GM21367 (cell line): ENCODE measurements around the gene UNC13C.

Source experiments
- ATAC-seq: cut with Tn5 transposase; IDR thresholded peaks from one replicate; pipeline ENCODE4 v1.9.1; 2021; ENCODE audit not compliant: unreplicated experiment

The UNC13C gene

DNA sequence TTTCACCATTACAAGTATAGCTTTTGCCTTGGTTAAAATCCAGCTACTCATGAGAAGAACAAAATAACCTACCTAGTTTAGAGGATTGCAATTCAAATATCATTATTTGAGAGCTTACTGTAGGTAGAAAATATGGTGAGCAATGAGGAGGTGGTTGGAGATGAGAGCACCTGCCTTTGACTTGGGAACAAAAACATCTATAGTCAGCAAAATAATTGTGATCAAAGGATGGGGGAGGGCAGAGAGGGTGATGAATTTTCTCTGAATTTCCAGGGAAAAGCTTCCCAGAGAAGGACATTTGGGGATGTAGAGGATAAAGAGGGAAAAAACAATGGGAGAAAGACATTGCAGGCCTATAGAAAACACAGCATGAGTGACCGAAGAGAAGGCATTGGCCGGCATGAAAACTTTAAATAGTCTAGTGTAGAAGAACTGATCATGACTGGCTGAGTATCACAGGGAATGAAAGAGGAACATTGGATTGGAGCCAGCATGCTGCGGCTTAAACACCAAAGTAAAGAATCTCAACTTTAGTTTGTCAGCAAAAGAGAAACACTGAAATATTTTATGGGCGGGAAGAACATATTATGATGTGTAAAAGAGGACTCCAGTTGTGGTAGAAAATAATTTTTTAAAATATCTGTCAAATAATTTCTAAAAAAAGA lies 581.3 kb downstream of the UNC13C start:
- ATAC-seq: no peak

DNA sequence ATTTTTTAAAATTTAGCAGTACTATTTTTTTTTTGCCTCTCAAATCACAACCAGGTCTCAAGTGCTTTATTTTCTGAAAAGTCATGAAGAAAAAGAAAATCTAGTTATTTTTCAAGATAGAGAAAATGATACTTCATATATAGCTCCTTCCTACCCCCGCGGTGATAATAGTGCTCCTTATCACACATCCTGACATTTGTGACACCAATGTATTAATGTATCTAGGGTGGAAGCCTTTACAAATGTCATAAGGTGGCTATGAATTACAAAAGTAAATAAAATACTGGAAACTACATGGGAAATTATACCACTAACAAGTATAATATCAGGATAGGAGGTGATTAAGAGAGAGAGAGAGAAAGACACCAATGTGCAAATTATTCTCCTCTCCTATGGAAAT lies 582.2 kb downstream of the UNC13C start:
- ATAC-seq: no peak

DNA sequence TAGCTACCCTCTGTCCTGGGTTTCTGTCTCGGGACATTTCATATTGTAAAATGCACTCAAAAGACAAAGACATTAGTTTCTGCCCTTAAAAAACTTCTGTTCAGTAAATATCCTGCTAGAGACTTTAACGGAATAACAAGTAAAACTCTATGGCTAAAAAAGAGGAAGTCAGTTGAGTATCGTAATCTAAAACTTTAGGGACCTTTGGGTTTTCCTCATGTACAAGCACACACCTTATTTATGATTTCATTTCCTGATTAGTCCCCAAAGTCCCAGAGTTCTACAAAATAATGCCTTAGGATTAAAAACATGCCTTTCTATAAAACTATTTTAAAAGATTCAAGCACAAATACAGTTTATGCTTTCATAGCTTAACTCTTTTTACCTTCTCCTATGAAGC lies 585.9 kb downstream of the UNC13C start:
- ATAC-seq: no peak

DNA sequence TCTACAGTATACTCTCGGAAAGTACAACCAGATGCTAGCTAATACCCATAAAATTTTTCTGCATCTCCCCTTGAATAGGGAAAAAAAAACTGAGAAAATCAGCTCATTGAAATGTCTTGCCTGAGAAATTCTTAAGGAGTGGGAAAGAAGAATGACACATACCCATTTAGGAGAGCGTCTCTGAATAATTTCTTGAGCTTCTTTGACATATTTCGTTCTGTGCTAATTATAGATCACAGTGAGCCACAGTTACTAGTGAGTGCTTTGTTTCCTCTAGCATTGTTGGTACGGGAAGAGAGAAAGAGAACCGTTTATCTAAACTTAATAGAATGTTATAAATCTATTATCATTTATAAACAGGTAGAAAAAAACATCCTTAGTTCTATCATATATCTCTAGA lies 588.4 kb downstream of the UNC13C start:
- no peak for ATAC-seq

DNA sequence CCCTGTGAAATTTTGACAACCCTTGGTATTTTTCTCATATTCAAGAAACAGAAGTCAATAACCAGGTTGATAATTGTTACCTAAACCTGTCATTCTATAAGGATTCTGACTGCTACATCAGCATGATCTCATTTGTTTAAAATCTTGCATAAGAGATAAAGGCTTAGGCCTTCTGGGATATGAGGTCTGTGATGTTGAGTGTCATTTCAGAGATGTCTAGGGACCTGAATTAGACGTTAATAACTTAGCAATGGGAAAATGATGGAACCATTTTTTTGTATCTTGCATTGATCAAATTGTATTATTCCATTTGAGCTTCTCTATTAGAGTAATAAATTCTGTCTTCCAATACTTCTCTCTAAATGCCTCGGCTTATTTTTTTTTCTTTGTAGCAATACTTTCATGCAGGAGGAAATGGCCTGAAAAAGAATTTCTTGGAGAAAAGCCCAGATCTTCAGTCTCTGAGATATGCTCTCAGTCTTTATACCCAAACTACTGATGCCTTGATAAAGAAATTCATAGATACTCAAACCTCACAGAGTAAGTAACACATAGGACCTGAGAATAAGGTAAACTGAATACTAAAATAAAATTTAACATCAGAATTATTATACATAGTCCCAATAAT lies 589.3 kb downstream of the UNC13C start:
- ATAC-seq: no peak

DNA sequence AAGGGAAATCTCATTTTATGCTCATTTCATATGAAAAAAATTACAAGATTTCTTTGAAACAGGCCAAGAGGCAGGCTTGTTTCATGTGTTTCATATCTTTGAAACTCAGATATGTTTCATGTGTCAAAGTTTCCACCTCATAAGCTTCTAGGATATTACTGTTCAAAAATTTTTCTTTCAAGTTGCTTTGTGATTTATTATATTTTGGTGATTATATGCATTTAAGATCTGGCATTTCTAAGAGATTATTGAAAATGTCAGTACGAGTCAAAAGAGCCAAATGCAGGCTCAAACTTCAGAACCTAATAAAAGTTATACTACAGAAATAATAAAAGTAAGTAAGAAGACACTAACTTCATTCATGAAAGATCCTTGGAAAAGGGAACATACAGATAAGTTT lies 590.1 kb downstream of the UNC13C start:
- ATAC-seq: no peak

DNA sequence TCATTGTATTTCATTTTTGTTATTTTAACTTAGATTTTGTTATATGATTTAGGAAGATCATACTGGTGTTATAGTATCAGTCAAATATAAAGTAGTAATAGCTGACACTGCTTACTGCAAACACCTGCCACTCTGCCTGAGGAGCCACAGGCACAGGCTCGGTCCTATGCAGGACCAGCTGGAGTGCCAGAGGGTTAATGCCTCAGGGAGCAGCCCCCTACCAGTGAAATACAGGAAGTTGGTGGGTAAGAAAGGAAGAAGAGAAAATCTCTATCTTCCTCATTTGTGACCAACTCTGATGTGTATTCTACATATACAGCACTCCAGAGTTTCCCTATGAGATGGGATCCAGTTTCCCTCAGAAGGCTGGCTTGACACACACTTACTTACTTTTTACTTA lies 593.3 kb downstream of the UNC13C start:
- no peak for ATAC-seq

DNA sequence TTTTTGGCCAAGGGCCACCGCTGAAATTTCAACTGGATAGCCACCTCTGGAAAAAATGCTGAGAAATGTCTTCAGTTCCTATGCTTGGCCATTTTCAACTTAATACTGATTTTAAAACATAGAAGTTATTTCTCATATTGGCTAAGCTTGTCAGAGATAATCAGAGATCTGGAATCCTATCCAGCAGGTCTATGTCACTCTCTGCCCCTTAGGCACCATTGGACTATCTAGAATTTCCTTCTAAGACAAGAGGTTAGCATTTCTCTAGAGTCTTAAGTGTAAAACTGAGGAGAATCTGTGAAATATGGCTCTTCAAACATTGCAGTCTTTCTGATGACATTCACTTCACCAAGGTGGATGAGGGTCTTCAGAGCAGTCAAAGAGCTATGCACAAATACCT lies 597.3 kb downstream of the UNC13C start:
- ATAC-seq: no peak

DNA sequence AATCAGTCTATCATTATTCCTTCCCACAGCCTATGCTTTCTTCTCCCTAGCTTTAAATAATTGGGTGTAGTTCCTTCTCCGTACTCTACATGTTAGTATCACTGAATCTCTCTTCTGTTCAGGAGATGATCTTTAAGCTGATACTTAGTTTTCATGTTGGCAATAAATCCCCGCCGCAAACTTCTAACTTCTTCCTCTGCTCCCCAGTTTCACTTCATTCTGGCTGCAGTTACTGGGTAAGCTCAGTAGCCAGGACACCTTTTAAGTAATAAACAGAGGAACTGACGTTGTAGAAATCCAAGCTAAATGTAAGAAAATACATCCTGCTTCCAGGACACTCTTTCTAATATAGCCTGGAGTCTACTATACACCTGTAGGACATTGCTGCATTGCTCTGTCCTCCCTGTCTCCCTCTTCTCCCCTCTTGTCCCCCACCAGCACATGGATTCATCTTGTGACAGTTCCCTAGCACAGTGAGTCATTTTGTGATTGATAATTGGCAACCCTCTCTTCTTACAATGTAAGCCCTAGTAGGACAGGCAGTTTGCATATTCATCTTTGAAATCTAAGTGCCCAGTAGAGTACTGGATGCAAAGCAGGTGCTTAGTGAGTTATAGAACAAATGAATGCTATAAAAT lies 598.2 kb downstream of the UNC13C start:
- ATAC-seq: no peak

DNA sequence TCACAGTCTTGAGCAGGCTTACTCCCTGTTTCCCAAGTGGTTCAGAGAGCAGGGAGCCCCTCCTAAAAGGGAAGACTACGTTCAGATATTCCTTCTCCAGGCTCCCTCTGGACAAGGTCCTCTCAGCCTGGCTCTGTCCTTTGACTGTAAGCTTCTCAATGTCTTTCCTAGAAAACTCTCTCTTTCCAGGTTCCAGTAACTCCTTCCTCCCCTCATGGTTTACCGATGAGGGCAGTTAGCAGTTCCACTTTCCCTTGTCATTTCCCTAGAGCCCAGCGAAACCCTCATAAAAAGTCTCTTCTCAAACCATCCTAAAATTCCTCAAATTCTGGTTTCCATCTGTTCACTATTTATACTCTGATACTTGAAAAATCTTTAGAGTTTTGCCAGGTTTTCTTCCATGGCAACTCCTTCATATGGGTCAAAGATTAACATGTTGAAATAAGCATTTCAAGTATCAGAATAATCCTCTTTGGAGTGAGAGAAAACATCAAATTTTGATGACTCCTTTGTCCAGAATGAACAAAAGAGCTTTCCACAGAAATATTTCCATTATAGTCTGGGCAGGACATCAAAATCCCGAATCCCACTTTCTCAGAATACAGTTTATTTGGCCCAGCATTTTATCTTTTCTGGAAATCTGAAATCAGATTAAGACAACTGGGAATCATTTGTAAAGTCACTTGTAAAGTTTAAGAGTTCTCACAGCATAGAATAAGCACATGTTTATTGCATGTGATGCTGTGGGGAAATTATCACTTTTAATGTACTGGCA lies 599.4 kb downstream of the UNC13C start:
- ATAC-seq: no peak

DNA sequence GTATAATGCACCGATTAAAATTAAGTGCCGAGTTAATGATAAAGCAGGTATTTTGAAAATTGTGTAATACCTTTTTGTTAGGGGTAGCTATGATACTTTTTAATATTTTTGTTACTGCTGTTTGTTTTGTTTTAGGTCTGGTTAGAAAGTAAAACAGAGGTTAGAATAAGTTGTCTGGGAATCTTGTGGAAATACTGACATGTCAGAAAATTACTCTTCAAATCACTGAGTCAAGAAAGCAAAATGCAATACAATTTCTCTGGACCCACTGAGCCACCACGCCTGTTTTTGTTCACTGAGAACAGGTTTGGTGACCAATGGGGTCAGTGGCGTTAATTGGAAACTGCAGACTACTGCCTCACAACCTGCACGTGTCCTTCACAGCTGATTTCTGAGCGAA lies 601.6 kb downstream of the UNC13C start:
- ATAC-seq: no peak

DNA sequence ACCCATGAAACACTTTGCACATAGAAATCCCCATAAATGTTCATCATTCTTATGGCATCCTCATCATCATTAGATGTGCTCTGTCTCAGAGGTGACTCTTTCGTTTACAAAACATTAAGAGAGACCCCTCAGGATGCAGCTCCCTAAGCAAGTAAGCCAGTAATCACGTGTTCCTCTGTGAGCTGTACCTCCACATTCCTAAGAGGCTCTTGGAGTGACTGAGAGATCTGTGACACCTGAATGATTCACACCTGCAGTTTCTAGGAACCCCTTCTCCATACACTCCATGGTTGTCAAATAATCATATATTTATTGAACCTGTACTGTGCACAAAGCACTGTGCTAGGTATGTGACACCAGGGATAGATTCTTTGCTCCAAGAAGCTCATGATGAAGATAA lies 602.4 kb downstream of the UNC13C start:
- no peak for ATAC-seq

DNA sequence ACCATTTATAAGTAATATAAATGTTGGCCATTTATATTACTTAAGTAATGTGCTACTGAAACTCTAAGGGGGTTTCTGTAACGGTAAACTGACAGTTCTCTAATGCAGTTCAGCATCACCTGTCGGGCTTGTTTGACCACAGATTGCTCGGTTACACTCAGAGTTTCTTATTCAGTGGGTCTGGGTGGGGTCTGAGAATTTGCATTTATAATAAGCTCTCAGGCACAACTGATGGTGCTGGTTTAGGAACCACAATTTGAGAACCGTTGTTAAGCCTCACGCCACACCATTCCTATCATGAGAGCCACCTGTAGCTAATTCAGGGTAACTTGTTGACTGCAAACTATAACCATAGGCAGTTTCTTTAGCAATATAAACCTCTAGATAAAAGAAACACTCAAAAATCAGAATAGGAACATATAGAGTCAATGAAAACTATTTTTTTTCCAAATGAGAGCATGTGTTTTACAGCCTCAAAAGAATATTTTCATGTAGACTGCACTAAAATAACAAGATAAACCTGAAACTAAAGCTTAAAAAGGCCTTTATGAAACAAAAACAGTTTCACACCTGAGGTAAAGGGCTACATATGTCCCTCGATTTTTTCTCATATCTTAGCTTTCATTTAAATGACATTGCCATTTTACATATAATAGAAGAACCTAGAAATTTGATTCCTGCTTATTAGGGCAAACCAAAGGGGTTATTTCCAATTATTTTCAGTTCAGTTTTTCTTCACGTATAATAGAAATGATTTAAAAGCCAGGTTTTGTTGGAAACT lies 604.8 kb downstream of the UNC13C start:
- ATAC-seq: no peak

DNA sequence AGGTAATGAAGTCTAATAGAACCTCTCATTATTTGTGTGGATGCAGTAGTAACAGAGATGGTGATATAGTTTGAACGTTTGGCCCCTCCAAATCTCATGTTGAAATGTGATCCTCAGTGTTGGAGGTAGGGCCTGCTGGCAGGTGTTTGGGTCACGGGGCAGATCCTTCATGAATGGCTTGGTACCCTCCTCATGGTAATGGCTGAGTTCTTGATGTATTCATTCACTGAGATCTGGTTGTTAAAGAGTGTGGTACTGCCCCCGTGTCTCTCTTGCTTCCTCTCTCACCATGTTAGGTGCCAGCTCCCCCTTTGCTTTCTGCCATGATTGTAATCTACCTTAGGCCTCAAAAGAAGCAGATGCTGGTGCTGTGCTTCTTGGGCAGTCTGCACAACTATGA lies 606.8 kb downstream of the UNC13C start:
- no peak for ATAC-seq

DNA sequence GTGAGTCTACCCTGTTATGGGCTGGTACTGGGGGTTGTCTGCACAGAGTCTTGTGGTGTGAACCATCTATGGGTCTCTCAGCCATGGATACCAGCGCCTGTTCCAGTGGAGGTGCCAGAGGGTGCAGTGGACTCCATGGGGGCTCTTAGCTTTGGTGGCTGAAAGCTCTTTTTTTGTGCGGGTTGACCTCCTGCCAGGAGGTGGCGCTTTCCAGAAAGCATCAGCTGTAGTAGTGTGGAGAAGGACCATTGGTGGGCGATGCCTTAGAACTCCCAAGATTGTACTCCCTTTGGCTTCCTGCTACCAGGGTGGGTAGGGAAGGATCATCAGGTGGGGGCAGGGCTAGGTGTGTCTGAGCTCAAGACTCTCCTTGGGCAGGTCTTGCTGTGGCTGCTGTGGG lies 615.9 kb downstream of the UNC13C start:
- ATAC-seq: no peak

DNA sequence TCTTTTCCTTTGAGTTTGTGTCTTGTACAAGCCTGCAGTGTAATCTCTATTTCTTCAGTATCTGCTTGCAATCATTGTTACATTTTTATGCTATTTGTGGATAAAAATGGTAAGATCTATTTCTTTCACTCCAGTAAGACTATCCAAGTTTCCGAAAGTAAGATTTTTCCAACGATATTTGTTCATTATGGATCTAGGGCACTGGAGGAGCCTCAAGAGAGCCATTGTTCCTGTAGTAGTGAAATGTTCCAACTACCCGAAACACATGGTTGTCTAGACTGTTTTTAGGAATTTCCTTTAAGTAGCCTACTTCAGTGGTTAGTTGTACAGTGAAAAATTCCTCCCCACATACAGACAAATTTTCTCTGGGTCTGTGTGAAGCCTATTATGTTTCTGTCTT lies 621.1 kb downstream of the UNC13C start:
- ATAC-seq: no peak

DNA sequence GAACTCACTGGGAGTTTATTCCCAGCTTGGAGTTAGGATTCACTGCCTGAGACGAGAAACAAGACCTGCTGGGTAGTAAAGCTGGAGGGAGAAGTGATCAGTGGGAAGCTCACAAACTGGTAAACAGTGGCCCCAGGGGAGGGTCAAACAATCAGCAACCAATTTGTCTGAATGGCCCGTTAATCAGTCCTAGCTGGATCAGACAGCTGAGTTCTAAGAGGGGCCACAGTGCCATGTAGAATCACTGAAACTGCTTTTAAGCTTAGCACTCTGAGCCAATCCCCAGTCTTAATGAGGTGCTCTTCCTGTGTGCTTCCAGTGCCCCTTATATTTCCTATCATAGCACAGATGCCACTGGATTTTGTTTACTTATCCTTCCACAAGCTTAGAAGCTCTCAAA lies 626.8 kb downstream of the UNC13C start:
- ATAC-seq: no peak

DNA sequence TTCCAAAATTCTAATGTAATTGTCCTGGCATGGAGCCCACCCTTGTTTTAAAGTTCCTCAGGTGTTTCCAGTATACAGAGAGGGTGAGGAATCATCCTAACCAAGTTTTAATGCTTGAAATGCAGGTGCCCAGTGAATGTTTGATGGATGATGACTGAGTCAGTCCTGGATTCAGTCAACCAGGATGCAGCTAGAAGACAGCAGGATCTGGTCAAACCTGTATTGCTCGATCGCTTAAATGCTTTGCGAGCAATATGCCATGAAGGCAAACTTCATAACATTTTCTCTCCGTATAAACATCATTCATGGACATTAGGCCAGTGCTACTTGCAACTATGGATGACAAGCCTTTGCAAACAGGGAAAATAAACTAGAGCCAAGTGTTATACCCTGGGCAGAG lies 627.3 kb downstream of the UNC13C start:
- no peak for ATAC-seq

DNA sequence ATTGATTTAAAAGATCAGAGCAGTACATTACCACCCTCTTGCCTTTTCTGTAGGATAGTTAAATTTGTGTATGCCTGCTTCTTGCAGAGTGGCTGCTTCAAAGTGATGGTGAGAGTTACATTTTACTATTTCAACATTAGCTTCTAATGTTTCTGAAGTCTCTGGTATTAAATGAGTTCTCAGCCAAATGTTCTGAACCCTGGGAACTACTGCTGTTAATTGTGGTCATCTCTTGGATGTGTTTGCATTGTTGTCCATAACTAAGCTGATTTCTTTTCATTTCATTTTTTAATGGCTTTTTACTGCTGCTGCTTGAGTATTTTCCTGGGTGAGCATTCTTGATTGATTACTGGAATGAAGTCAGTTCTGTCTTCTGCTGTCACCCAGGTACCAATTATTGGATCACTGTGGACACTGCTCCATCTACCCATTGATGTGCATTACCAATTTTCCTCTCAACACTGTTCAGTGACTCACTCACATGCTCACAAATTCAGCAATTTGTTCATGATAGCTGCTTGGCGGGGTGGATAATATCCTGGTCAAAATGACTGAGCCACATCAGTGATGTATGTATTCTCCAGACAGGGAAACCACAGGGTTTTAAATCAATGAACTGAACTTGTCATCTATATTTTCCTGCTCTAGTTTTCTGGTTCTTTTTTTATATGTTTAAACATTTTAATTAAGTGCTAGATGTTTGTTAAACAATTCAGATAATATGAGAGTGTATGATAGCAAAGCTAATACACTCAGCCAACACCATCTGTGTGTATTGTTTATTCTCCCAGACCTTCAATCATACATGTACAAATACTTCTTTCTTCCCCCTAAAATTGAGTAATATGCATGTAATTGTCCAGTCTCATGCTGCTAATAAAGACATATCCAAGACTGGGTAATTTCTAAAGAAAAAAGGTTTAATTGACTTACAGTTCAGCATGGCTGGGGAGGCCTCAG lies 630.9 kb downstream of the UNC13C start:
- no peak for ATAC-seq

DNA sequence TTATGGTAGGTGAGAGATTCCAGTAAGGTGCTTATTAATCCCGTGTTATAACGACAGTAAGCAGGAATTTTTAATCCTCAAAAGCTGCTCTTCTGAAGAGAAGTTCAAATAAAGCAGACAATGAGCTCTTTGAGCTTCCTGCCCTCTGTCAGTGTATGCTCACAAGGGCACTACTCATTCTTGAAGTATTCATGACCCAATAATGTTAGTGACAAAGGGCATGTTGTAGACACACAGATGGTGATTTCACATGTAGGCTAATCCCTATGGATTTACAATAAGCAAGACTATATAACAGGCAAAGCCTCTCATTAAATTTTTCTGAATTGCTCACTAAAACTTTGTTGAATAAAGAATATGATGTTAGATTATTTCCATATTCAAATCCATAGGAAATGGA lies 639.9 kb downstream of the UNC13C start:
- ATAC-seq: no peak
